IPS DF 6.9 (cell line): ENCODE results near the gene TMEM107.

Source experiments
- DNase-seq: peaks from one replicate; pipeline ENCODE4 v3.0.0-alpha.2; 2013; ENCODE audit warnings: low read depth, low spot score
- H3K27ac ChIP-seq: one replicate; pipeline ENCODE4 v1.5.1; 2013; ENCODE audit warnings: low read length, control low read depth
- H3K27me3 ChIP-seq: 2 replicates; pipeline ENCODE4 v1.6.1; 2013; ENCODE audit warnings: mild to moderate bottlenecking, low read length; ENCODE audit not compliant: control insufficient read depth, insufficient read depth
- H3K36me3 ChIP-seq: 2 replicates; pipeline ENCODE4 v1.6.1; 2013; ENCODE audit warnings: low read length; ENCODE audit not compliant: control insufficient read depth, insufficient read depth
- H3K4me1 ChIP-seq: 2 replicates; pipeline ENCODE4 v1.6.1; 2013; ENCODE audit warnings: low read length; ENCODE audit not compliant: control insufficient read depth, insufficient read depth
- H3K4me3 ChIP-seq: 2 replicates; pipeline ENCODE4 v1.5.1; 2013; ENCODE audit warnings: mild to moderate bottlenecking, low read length
- H3K9me3 ChIP-seq: 2 replicates; pipeline ENCODE4 v1.6.1; 2013; ENCODE audit warnings: low read length, inconsistent platforms; ENCODE audit not compliant: control insufficient read depth, insufficient read depth
- WGBS: extraction: QIAGEN DNeasy Blood & Tissue Kit; methylation state at CpG from one replicate; pipeline ENCODE4 v1.1.7; 2013; ENCODE audit warnings: mixed read lengths, missing lambda C conversion rate; ENCODE audit not compliant: insufficient read length, insufficient coverage; 5-methylcytosine and 5-hydroxymethylcytosine counted together

TMEM107 gene

GRCh38 chr17:8212312-8213180 lies 36.4 kb upstream of the TMEM107 start:
- no peaks in the 10 kb centered on the region for H3K4me1 ChIP-seq
- H3K27ac ChIP-seq, result no peak overlapping the region
- 0 out of 2 replicates have a peak, but pooled peaks cover 2% of the 10 kb centered on the region for H3K36me3 ChIP-seq
- H3K9me3 ChIP-seq, result no peaks in the 10 kb centered on the region
- no peak for DNase-seq
- no peak overlapping the region for H3K4me3 ChIP-seq
- WGBS, result no CpG with 5 or more reads among the region's 14 CpGs
- H3K27me3 ChIP-seq, result no peaks in the 10 kb centered on the region

- no peaks in the 10 kb centered on the region for H3K27me3 ChIP-seq
- WGBS, result no CpG with 5 or more reads among the region's 22 CpGs
- no peak for DNase-seq
- H3K36me3 ChIP-seq, result peaks cover 11% of the 10 kb centered on the region; the same call in 1 of the 2 replicates
- H3K27ac ChIP-seq, result no peak overlapping the region
- H3K4me1 ChIP-seq, result no peaks in the 10 kb centered on the region
- no peaks in the 10 kb centered on the region for H3K9me3 ChIP-seq
- peak overlapping the region; percentile 44; the same call in 1 of the 2 replicates for H3K4me3 ChIP-seq
Measured at GRCh38 chr17:8210761-8211458, 34.7 kb upstream of the TMEM107 start.

GRCh38 chr17:8209907-8210760 lies 34.0 kb upstream of the TMEM107 start, which contains the start of gene AURKB:
TSS of gene AURKB (minus strand) at chr17:8210575. CDS start at chr17:8210224, 351 bp downstream.
- Histone ChIP-seq H3K27ac (no peak within 1 kb of the TSS), H3K4me1 (no peaks in the 10 kb centered on the region), H3K4me3 (peak within 1 kb of the TSS; percentile 94), H3K36me3 (peaks cover 13% of the 10 kb centered on the region), H3K9me3 (no peaks in the 10 kb centered on the region), H3K27me3 (no peaks in the 10 kb centered on the region)
- DNase-seq, result no peak
- no CpG with 5 or more reads among the region's 46 CpGs for WGBS

DNA sequence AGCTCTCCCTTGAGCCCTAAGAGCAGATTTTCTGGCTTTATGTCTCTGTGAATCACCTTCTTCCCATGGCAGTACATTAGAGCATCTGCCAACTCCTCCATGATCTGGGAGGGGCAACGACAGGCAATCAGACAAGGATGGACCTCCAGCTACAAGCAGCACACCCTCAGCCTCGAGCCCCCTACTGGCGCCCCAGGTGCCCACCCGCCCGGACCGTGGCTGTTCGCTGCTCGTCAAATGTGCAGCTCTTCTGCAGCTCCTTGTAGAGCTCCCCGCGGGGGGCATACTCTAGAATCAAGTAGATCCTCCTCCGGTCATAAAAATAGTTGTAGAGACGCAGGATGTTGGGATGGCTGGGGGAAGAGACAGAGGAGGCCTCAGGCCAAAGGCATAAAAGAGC lies 30.4 kb upstream of the TMEM107 start:
- no CpG with 5 or more reads among the region's 12 CpGs for WGBS

DNA sequence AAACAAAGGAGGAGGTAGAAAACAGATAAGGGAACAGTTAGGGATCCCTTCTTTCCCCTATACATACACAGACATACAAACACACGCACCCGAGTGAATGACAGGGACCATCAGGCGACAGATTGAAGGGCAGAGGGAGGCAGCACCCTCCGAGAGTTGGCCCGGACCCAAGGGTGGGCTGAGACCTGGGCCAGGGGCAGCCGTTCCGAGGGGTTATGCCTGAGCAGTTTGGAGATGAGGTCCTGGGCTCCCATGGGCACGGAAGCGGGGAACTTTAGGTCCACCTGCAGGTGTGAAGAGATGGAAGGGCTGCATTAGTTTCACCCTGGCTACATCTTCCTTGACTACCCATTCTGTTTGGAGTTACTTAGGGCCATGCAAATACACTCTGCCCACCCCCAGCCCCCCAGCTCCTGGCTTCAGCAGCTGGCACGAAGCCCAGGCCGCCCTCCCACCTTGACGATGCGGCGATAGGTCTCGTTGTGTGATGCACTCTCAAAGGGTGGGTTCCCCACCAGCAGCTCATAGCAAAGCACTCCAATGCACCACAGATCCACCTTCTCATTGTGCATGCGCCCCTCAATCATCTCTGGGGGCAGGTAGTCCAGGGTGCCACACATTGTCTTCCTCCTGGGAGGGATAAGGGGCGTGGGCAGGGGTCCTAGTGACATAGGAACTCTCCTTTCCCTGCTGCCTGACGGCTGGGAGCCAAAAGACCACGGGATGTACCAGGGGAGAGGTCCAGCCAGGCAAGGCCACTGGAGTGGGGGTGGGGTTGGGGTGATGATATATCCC lies 28.8 kb upstream of the TMEM107 start:
- Histone ChIP-seq H3K36me3 (peaks cover 25% of the 10 kb centered on the region), H3K27ac (no peak overlapping the region), H3K4me1 (no peaks in the 10 kb centered on the region), H3K9me3 (no peaks in the 10 kb centered on the region), H3K27me3 (no peaks in the 10 kb centered on the region), H3K4me3 (no peak overlapping the region)
- no peak for DNase-seq
- WGBS, result no CpG with 5 or more reads among the region's 19 CpGs

More for the DNA sequence above, 30.4 kb upstream of the TMEM107 start:
- Histone ChIP-seq H3K4me3 (no peak overlapping the region), H3K27me3 (no peaks in the 10 kb centered on the region), H3K9me3 (no peaks in the 10 kb centered on the region), H3K27ac (no peak overlapping the region), H3K4me1 (no peaks in the 10 kb centered on the region), H3K36me3 (peaks cover 25% of the 10 kb centered on the region)
- DNase-seq, result no peak

- peak; percentile 93 for DNase-seq
- H3K27me3 ChIP-seq, result no peaks in the 10 kb centered on the region
- peaks cover 7% of the 10 kb centered on the region for H3K4me1 ChIP-seq
- no CpG with 5 or more reads among the region's 12 CpGs for whole genome bisulfite sequencing
- H3K36me3 ChIP-seq, result no peaks in the 10 kb centered on the region
- no peaks in the 10 kb centered on the region for H3K9me3 ChIP-seq
- no peak overlapping the region for H3K27ac ChIP-seq
- peak overlapping the region; percentile 16; the same call in 1 of the 2 replicates for H3K4me3 ChIP-seq
Measured at GRCh38 chr17:8192070-8192815, 16.1 kb upstream of the TMEM107 start.

GRCh38 chr17:8190506-8190905 lies 14.3 kb upstream of the TMEM107 start:
- Histone ChIP-seq H3K9me3 (no peaks in the 10 kb centered on the region), H3K36me3 (no peaks in the 10 kb centered on the region), H3K27ac (no peak overlapping the region), H3K4me1 (peaks cover 7% of the 10 kb centered on the region), H3K4me3 (no peak overlapping the region), H3K27me3 (no peaks in the 10 kb centered on the region)
- no CpG with 5 or more reads among the region's 6 CpGs for WGBS
- DNase-seq, result no peak

DNA sequence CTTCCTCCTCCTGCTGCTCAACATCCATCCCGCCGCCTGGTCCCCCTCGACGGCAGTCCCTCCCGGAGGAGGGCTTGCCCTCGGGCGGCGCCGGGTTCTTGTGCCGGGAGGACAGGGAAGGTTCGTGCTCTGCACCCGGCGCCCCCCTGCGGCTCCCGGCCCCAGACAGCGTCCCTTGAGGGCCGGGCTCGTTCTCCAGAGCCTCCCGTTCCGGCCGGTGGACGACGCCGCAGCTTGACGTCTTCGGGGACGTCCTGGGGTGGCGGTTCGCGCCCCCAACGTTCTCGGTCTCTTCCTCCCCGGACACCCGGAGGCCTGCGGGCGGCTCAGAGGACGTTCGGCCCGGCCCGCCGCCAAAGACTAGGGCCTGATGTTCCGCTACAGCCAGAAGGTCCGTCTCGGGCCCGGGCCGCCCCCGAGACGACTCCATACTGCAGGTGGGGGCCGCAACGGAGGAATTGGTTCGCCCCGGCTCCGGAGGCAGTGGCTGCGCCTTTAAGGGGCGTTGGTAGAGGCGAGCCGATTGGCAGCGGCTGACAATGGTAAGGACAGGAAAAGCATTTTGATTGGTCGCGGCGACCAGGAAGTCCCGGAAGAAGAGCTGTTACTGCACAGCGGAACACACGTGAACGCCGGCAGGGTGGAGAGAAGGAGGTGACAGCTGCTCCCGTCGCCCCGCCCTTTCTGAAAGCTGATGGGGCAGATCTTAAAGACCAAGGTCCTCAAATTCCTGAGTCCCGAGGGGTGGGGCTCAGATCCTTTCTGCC lies 13.7 kb upstream of the TMEM107 start, which contains the start of gene BORCS6:
Gene BORCS6 (minus strand): TSS at position 470 of the 767 bp plus-strand sequence. CDS start 40 bp downstream, at position 430.
- Histone ChIP-seq H3K36me3 (no peaks in the 10 kb centered on the region), H3K4me1 (peaks cover 7% of the 10 kb centered on the region), H3K4me3 (peak within 1 kb of the TSS; percentile 65; the same call in 1 of the 2 replicates), H3K27ac (no peak within 1 kb of the TSS), H3K9me3 (no peaks in the 10 kb centered on the region), H3K27me3 (no peaks in the 10 kb centered on the region)
- peak; percentile 97 for DNase-seq
- no CpG with 5 or more reads among the region's 70 CpGs for WGBS
